22Rv1 (cell line): ENCODE data around the gene ENPP3.

Experiments
- H3K27ac ChIP-seq: fragments of 450-650 bp; 2 replicates; pipeline ENCODE4 v1.5.1; 2017
- CTCF ChIP-seq: fragments of 450-650 bp; IDR thresholded peaks from 2 replicates; pipeline ENCODE4 v1.5.1; 2017; ENCODE audit warnings: mild to moderate bottlenecking
- ZFX ChIP-seq: fragments of 450-650 bp; IDR thresholded peaks from 2 replicates; pipeline ENCODE4 v1.6.1; 2017; ENCODE audit warnings: antibody characterized with exemption, borderline replicate concordance

Gene ENPP3

GRCh38 chr6:131764350-131764749, 127.2 kb downstream of the ENPP3 start:
- TF ChIP-seq CTCF = no peak
- no peak for TF ChIP-seq ZFX
- no peak overlapping the region for H3K27ac ChIP-seq

- TF ChIP-seq ZFX = no peak
- H3K27ac ChIP-seq = no peak overlapping the region
Observed at GRCh38 chr6:131765081-131765803, 128.1 kb downstream of the ENPP3 start.

- H3K27ac ChIP-seq = no peak overlapping the region
- TF ChIP-seq ZFX = no peak
- no peak for TF ChIP-seq CTCF
Observed at GRCh38 chr6:131765804-131766135, 128.7 kb downstream of the ENPP3 start.

- no peak for TF ChIP-seq ZFX
Observed at GRCh38 chr6:131766631-131767030, 129.5 kb downstream of the ENPP3 start.

GRCh38 chr6:131768964-131769363, 131.9 kb downstream of the ENPP3 start:
- no peak for TF ChIP-seq CTCF
- TF ChIP-seq ZFX = no peak
- no peak overlapping the region for H3K27ac ChIP-seq

More at GRCh38 chr6:131766631-131767030, 129.5 kb downstream of the ENPP3 start:
- H3K27ac ChIP-seq = no peak overlapping the region

GRCh38 chr6:131769385-131770141, 132.5 kb downstream of the ENPP3 start:
- TF ChIP-seq ZFX = no peak
- TF ChIP-seq CTCF = no peak
- no peak overlapping the region for H3K27ac ChIP-seq

- H3K27ac ChIP-seq = no peak overlapping the region
- no peak for TF ChIP-seq CTCF
- no peak for TF ChIP-seq ZFX
Observed at GRCh38 chr6:131770776-131771175, 133.7 kb downstream of the ENPP3 start.

GRCh38 chr6:131773284-131773950, 136.3 kb downstream of the ENPP3 start:
- TF ChIP-seq ZFX (no peak), CTCF (no peak)
- no peak overlapping the region for H3K27ac ChIP-seq
